Fibroblast of gingiva (primary cell): ENCODE data around the gene SH3BGRL2.
"Not testable (repeated sequence)": the region's sequence is repeated elsewhere in the genome, so short reads cannot be mapped to it uniquely, and the experiment has no call there.

Experiments used
- DNase-seq: peaks from one replicate; pipeline ENCODE4 v3.0.0-alpha.2; 2011; ENCODE audit warnings: low read depth

Gene SH3BGRL2

GRCh38 chr6:79745282-79745681 lies 114.2 kb downstream of the SH3BGRL2 start:
- not testable (repeated sequence) for DNase-seq

DNA sequence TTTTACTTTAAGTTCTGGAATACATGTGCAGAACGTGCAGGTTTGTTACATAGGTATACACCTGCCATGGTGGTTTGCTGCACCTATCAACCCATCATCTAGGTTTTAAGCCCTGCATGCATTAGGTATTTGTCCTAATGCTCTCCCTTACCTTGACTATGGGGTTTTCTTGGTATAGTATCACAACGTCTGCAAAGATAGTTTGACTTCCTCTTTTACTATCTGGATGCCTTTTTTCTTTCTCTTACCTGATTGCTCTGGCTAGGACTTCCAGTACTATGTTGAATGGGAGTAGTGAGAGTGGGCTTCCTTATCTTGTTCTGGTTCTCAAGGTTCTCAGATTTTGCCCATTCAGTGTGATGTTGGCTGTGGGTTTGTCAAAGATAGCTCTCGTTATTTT lies 115.2 kb downstream of the SH3BGRL2 start:
- DNase-seq: not testable (repeated sequence)

DNA sequence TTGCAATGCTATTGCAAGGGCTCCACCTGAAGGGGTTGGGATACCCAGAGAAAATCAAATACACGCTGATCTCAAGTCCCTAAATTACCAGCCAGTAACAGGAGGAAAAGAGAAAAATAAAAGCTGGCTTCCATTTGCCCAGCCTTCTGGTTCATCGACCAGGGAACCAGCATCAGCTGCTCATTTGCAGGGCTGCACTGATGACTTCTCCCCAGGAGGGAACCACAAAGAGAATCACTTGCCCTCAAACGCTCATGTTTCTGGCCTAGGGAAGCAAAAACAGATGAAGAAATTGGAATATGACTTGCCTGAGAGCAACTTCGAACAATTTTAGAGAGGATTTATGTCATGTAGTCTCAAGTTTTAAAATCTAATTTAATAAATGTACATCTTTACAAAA lies 119.7 kb downstream of the SH3BGRL2 start:
- peak; percentile 67 for DNase-seq
